Fibroblast of skin of scalp (primary cell): Measurements from ENCODE around the gene FAM43A.

Experiments
- DNase-seq: peaks from one replicate; pipeline ENCODE4 v3.0.0-alpha.2; 2013

Gene FAM43A

DNA sequence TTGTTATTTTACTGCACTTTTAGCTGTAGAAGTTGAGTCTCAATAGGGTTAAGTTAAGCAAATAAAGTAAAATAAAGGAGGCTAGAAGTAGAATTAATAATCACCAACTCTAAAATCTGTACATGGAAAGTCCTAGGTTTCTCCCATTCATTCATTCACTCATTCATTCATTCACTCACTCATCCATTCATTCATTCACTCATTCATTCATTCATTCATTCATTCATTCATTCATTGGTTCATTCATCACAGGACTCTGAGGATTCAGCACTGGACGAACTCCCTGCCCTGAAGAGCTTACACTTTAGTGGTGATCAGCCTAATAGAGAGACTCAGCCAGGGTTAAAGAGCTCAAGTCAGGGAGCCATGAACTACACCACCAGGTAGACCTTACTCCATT is 9.2 kb upstream of the FAM43A start:
- DNase-seq: no peak

DNA sequence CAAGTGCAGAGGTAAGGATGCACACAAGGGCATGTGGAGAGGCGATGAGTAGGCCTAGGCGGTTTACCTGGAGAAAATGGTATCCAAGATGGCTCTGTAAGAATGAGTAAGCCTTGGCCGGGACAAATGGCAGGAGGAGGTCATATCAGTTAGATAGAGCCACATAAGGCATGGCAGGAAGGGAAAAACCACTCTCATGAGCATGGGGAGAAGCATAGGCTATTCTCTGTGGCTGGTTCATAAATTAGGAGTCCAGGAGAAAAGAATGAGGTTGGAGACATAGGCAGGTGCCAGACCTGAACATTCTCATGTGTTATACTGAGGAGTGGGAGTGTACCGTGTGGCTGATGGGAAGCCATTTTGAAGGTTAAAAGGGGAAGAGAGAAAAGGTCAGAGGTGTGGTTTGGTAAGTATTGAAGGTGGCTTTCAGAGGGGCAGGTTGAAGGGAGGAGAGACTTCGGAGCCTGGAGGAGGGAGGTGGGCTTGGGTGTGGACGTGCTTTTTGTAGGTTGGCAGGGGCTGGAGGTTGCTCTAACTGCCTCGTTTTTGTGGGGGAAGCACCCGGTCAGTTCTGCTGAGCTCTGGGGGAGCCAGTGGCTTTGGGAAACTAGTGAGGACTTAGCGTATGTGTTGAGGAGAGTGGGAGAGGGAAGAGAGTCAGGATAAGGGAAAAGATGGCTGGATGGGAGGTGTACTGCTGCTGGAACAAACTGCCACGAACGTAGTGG is 4.6 kb upstream of the FAM43A start:
- no peak for DNase-seq

DNA sequence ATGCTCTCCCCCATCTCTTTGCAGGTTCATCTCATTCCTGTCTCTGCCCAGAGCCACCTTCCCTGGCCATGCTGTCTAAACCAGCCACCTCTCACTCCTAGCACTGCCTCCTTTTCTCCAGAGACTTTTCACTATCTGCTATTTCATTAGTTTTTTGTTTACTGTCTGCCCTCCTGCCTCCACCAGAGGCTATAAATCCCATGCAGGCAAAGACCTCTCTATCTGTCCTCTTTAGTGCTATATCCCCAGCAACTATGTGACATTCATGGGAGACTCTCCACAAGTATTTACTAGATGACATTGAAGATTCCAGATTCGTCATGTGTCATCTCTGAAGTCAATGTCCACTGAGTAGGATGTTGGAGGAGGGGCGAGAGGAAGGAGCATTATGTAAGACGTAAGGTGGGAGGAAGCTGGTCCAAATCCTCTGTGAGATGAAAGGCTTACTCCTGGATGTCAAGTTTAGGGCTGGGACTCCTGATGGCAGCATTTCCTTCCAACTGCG is 3.4 kb upstream of the FAM43A start:
- DNase-seq: no peak

DNA sequence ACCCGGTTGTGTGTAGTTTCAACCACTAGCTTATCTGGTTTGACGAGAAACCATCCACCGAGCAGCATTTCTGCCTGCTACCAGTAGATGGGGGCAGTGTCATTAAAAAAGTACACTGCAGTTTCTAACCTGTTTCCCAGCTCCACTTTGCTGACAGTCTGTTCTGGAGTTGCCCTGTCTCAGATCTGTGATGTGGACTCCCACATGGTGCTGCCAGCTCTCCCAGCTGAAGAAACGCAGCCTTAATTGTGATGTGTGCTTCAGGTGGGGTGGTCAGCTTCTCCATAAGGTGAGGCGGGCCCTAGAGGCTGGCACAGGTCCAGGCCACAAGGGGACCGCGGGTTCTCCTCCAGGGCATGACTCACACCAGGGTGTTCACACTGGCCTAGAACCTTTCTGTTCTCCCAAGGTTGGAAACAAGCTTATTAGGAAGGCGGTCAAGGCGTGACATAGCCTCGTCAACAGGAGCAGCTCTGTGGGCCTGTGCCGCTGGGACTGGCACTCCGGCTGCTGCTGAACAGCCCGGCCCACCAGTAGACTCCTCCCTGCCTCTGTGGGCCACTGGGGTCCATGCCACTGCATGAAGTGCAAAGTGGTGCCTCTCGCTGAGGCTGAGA is 2.9 kb upstream of the FAM43A start:
- peak; percentile 86 for DNase-seq

DNA sequence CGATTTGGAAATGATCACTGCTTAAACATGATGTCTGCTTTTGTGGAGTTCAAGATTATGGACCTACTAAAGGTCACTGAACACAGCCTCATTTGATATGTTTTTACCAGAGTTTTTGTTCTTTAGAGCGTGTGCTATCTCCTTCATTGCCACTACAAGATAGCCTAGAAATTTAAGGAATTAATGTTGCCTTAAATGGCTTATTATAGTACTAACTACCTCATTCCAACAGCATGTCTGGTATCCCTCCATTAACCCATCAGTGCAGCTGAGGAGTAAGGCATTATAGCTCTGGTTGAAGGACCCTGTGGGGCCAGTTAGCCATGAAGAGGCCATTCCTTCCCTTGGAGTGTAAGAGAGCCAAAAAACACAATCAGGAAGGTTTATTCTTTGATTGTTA is 2.3 kb upstream of the FAM43A start:
- DNase-seq: peak; percentile 66

DNA sequence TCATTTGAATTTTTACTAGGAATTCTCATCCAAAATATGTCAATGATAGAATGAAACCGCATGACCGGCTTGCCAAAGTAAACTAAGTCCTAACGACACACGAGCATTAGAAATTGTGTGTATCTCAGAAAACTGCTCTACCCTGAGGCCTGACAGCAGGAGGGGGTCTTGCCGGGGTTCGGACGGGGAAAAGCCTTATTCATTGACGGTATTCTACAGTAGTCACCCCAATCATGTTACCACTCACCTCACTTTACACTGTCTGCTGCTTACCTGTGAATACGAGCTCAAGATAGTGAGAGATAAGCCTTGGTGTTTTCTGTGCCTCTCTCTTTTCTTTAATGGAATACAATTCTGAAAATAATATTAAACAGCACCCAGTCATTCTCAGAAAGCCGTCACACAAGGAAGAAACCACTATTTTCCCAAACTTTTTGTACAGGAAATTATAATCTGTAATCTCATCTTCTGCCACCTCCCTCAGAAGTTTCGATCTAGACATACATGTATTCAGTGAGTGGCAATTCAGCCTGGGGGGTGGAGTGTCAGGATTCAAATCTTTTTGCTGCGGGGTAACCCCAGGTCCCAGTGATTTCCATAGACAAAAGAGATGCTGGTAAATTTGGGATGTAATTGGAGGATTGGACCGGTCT is 492 bp upstream of the FAM43A start:
- no peak for DNase-seq

DNA sequence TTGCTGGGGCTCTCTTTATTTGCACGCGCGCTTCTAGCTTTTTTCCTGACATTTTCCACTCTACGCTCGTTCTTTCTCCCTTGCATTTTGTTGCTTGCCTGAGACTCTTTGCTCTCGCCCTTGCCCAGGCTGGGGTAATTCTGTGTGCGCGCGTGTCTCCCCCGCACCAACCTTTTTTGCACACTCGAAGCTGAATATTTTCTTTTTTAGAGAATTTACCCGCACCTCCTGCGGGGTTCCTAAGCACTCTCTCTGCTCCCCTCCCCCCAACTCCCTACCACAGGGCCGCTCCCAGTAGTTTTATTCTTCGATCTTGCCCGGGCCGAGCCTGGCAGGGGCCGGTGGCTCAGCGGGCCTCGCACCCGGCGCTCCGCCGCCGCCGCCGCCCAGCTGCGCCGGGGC is 732 bp downstream of the FAM43A start:
- no peak for DNase-seq

DNA sequence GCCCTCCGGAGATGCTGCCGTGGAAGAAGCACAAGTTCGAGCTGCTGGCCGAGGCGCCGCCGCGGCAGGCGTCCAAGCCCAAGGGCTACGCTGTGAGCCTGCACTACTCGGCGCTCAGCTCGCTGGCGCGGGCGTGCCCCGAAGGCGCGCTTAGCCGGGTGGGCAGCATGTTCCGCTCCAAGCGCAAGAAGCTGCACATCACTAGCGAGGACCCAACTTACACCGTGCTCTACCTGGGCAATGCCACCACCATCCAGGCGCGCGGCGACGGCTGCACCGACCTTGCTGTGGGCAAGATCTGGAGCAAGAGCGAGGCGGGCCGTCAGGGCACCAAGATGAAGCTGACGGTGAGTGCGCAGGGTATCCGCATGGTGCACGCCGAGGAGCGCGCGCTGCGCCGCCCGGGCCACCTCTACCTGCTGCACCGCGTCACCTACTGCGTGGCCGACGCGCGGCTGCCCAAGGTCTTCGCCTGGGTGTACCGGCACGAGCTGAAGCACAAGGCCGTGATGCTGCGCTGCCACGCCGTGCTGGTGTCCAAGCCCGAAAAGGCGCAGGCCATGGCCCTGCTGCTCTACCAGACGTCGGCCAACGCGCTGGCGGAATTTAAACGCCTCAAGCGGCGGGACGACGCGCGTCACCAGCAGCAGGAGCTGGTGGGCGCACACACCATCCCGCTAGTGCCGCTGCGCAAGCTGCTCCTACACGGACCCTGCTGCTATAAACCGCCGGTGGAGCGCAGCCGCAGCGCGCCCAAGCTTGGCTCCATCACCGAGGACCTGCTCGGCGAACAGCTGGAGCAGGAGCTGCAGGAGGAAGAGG is 1.3 kb downstream of the FAM43A start:
- peak; percentile 43 for DNase-seq

DNA sequence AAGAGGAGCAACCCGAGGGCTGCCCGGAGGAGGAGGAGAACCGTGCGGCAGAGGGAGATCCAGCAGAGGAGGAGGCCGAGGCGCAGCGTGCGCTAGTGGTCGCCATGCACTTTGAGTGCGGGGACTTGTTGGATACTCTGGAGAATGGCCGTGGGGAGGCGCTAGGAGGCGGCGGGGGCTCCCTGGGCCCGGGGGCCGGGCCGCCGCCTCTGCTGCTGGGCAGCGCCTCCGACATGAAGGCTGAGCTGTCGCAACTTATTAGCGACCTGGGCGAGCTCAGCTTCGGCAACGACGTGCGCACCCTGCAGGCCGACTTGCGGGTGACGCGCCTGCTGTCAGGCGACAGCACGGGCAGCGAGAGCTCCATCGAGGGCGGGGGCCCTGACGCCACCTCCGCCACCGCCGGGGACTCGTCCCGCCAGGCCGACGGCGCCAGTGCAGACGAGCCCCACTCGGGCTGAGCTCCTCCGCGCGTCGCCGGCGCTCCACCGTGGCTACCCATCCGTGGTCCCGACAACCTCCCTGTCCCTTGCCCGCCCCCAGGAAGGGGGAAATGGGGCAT is 2.0 kb downstream of the FAM43A start:
- peak; percentile 70 for DNase-seq

DNA sequence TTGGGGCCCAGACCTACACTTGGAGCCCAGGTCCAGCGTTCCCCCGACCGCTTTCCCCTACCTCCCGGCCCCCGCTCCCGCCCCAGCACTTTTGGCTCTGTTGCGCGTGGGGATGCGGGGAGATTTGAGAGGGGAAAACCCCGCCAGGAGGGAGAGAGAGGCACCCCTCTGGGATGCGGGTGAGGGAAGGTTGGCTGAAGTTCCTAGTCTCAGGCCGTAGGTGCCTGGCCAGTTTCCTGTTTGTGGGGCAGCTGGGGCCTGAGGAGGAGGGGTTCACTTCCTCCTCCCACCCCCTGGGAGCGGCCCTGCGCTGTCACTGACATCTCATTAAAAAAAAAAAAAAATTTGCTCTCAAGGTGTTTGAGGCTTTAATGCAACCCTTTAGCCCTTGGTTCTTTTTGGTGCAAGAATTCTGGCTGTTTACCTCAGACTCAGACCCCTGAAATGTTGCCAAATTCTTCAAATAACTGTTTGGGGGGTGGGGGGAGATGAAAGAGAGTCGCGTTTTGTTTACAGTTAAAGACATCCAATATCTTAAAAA is 2.6 kb downstream of the FAM43A start:
- peak; percentile 37 for DNase-seq

DNA sequence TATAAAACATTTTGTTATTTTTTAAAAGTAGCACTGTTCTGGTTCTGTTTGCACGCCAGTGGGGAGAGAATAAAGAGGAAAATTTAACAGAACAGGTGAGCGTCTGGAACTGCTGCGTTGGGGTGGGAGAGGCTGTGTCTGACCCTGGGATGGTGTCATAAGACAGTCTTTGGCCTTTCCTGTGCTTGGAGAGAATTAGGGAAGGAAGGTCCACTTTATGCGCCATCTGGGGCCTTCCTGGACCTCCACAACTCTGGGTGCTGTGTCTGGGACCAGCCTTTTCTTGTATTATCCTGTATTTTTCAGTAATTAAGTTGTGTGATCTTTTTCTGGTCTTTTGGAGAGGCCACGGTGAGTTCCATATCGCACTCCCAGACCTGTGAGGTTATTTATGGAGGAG is 3.3 kb downstream of the FAM43A start:
- DNase-seq: no peak

DNA sequence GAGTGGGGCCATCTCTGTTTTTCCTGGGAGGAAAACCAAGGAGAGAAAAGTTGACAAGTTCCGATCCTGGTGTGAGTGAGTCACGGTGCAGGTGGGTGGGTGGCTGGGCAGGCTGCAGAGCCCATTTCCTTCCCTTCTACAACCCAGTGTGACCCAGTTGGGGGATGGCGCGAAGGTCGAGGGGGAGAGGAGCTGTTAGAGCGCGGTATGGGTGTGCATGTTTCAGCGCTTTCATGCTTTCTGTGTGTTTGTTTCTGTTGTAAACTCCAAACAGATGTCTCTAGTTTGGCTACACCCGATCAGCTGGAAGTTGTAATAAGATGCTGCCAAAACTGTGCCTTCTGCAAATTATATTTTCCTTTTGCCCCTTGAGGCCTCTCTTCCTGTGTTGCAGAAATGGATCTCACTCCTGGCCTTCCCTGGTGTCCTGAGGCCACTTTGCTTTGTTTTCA is 3.8 kb downstream of the FAM43A start:
- peak; percentile 83 for DNase-seq

DNA sequence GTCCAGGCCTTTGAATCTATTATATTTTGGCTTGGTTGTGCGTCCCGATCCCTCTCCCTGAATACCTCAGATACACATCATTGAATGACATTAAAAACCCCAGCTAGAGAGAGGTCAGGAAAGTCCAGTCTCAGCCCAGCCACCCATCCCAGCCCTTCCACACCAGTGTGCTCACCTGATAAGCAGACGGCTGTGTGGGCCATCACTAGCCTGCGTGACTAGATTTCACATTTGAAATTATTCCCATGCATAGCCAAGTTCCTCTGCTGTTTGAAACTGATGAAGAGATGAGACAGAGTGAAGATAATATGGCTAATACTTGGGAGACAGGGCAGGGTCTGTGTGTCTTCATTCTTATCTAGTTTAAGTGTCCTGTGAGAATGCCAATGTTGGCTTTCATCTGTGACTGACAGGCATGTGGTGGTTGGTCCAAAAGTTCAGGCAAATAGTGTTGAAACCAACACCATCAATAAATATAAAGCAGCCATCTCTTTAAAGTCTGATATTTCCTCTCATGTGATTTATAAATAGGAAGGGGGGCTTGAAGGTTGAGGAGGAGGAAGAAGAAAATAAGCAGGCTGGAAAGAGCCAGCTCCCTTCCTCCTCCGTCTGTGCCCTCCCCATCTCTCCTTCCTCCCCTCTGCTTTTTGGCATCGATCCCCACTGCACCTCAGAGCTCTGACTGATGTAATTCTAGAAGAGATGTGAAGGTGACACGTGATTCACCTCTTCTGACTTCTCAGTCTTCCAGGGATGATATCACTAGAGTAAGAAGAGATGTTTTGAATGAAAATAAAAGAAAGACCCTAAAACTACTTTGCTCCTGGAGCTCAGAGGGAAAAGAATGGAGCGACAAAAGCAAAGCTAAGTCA is 5.1 kb downstream of the FAM43A start:
- no peak for DNase-seq

DNA sequence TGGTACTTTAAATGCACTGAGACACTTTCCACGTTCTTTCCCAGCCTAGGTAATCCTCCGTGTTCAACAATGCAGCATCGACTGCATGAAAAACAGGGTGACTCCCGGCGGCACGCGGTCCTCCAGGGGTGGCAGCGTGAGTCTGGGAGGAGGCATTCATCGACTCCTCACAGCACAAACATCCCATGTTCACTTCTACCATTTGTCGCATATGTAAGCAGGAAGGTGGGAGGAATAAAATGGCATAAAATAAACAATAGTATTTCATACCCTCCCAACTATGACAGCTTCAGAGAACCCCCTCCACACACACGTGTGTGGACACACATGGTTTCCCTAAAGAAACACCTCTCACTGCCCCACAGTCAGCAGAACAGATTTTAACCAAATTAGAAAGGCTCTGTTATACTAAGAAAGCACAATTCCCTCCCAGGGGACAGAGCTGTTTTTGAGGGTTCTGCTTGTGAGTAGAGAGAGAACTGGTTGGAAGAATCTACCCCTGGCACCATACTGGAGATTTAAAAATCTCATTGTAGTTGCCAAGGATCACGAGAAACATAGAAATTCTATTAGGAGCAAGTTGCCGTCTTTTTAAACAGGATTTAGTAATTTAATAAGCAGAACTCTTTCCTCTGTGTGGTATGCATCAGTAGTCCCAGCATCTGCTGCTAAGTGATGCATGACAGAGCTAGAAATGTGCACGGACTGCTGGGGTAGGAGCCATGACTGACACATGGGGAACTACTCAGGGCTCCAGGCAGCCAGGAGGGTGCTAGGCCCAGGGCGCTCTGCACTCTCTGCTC is 6.0 kb downstream of the FAM43A start:
- peak; percentile 35 for DNase-seq

DNA sequence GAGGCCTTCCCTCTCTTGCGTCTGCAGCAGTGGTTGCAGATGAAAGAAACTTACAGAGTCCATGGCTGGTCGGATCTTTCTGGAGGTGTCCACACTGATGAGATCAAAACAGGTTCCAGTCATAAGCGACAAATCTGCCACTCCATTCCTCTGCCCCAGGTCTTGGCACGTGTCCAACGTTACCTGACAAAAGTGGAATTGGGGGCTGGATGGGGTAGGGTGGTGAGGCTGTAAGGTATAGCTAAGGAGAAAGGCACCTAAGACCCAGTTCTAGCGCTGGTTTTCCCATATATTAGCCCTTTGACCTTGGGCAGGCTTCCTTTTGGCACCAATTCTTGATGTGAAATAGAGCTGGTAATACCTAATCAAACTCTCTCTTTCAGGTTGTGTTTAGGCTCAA is 11.0 kb downstream of the FAM43A start:
- DNase-seq: no peak

DNA sequence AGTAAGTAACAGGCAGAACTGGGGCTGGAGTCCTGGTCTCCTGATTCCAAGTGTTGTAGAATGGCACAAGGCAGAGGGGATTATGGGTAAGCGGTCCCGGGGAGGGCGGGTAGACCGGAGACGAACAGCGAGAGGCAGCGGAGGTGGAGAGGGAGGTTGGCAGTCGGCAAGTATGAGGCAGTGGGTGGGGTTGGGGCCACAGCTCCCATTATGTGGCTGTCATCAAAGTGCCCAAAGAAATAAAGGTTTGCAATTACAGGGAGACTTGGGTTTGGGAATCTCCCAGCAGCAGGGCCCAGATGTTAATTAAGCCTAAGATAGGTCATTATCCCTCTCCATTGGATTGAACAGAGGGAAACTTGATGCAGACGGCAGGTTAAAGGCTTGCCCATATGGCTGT is 16.9 kb downstream of the FAM43A start:
- DNase-seq: no peak

DNA sequence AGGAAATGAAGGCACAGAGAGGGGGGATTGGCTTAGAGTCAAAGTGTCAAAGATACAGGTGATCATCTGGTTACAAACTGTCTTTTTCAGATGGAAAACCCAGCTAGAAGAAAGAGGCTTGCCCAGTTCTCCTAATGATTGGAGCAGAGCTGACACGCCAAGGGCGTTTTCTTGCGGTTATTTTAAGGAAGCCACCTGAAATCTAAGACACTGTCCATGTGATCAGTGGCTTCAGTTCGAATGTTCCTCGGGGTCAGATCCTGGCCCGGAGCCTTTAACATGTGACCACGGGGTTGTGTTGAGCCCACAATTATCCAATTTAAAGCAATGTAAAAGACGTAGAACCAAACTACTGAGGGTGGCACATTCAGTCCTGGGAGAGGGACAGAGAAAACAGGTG is 19.5 kb downstream of the FAM43A start:
- no peak for DNase-seq

DNA sequence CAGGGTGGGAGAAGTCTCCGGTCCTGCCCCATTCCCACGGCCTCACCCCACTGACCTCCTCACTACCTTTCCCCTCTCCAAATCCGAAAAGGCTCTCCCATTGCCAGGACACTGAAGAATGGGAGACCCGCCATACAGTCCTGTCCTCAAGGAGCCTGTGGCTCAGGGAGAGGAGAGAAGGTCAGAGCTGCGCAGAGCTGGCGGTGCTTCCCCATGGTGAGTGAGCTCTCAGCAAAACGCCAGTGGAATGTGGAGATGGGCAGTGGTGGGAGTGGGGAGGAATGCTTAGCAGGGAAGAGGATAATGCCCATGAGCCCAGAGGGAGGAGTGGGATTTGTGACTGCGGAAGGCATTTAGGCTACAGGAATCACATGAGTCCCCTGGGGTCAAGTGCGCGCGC is 20.1 kb downstream of the FAM43A start:
- no peak for DNase-seq

DNA sequence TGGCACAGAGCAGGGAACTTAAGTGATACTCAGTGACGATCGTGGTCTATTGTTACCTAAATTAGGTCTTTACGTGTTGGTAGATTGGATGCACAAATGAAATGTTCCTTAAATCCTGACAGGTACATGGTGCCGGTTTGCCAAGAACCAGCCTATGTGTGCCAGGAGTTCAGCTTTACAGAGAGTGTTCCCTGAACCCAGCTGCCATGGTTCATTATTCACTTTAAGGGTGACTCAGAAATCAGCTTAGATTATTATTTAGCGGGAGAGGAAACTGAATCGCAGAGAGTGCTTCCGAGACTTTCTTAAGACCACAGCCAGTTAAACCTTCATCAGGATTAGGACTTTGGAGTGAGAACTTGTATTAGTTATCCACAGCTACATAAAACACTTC is 21.5 kb downstream of the FAM43A start:
- DNase-seq: no peak

DNA sequence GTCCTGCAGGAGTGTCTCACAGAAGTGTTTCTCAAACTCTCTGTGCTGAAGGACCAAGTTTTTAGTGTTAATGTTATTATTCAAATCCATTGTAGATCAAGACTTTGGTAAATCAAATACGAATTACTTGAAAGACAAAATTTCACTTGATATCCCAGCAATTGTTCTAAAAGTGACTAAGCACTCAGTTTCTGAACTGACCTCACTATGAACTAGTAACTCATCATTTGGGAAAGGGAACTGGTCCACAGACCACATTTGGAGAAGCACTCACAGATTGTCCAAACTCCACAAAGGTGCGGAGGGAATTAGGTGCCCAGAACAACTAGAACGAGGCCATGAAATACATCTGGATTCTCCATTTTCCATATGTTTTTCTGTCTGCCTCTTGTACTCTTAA is 25.6 kb downstream of the FAM43A start:
- DNase-seq: no peak
